Middle frontal gyrus (tissue), 1 donor: Measurements from ENCODE around the gene PAXX.

ENCODE experiments used
- DNase-seq: peaks from one replicate; pipeline ENCODE4 v3.0.0-alpha.2; 2015; ENCODE audit warnings: low spot score; ENCODE audit errors: extremely low spot score

PAXX gene

DNA sequence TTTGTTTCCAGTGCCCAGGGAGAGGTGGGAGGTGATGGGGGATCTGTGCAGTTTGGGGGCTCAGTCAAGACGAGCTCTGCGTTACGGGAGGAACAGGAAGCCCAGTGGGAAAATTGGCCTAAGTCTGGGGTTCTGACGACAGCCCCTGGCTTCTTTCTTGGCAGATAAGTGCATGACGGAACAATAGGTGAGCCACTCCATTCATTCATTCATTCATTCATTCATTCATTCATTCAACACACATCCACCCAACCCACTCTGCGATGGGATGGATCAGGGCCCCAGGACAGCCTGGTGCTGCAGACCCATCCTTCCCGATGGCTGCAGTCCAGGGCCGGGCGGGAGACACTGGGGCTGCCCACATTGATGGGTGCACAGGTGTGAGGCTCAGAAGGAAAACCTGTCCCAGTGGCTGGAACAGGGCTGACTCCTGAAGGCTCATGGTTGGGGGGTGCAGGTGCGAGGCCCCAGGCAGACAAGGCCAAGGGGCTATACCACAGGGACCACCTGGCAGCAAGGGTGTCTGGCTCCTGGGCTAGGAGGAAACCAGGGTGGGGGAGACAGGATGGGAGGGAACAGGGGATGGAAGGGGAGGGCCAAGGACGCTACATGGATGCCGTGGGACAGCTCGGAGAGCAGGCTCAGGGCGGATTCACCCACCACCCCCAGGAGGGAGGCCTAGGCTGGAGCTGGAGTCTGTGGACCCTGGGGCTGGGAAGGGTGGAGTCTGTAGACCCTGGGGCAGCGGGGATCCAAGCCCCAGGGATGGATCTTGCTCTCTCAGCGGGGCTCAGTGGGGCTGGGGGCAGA is 11.3 kb upstream of the PAXX start:
- no peak for DNase-seq

DNA sequence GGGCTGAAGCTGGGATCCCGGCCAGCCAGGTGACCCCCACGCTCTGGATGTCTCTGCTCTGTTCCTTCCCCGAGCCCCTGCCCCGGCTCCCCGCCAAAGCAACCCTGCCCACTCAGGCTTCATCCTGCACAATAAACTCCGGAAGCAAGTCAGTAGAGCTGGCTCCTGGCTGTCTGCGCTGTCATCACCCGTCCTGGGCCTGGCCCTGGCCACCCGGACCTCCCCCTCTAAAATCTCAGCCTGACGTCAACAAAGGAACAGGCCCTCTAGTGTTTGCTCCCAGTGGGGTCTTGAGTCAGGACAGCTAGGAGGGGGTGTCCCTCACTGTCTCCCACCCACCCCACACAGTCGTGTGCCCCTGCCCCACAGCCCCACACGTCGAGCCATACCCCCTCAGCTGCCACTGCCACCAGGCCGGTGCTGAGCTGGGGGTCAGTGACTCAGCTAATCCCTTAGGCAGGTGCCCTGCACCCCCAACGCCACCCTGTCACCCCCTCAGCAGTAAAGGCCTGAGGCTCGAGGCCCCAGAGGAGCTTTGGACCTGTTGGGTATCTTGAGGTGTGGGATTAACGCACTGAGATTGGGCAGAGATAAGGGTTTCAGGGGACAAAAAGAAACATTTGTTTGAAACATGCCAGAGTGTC is 10.5 kb upstream of the PAXX start:
- DNase-seq = no peak

DNA sequence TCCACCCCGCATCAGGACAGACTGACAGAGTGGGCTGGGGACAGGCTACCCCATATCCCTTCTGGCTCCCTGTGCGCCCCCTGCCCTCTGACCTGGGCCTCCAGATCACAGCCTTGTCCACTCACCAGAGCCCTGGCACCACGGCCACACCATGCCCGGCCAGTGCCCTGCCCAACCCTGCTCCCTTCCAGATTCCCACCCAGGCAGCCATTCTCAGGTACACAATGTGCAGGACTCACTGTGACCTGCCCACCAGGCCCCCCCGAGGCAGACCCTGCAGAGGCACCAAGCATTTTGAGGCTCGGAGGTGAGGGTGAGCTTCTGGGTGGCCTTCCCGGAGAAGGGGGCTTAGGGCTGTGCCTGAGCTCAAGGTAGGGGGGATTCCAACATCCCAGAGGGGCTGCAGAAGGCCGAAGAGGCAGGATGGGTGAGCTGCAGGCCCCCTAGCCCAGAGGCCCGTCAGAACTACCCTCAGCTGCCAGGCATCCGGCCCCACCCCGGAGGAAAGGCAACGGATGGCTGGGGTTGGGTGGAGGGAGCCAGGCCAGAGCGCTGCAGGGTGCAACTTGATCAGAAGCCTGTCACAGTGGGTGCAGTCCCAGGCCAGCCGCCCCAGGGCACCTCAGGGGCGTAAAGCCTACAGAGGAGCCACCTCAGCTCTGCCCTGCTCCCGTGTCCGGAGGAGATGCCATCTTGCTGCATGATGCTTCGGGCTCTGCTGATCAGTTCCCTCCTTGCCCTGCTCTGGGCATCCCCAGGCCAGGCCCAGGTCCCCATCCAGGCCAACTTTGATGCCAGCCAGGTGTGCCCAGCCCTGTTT is 9.8 kb upstream of the PAXX start, which contains the start of gene LCNL1:
Gene LCNL1 (plus strand): TSS at position 762 of the 820 bp plus-strand sequence. CDS start 594 bp downstream, outside the sequence.
- no peak for DNase-seq

DNA sequence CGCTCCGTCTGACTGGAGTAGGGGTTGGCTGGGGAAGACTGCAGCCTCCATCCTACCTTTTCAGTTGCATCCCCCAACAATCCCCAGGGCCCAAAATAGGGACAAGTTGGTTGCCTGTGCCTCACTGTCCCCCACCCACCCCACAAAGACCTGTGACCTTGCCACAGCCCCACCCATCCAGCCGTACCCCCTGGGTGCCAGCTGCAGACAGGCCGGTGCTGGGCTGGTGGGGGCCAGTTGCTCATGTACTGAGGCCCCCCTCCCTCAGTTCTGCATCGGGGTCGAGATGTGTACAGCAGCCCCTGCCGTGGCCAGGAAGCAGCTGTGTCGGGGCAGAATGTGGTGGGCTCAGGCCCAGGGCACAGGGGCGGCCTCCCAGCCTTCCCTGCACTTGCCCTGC is 9.1 kb upstream of the PAXX start:
- no peak for DNase-seq

DNA sequence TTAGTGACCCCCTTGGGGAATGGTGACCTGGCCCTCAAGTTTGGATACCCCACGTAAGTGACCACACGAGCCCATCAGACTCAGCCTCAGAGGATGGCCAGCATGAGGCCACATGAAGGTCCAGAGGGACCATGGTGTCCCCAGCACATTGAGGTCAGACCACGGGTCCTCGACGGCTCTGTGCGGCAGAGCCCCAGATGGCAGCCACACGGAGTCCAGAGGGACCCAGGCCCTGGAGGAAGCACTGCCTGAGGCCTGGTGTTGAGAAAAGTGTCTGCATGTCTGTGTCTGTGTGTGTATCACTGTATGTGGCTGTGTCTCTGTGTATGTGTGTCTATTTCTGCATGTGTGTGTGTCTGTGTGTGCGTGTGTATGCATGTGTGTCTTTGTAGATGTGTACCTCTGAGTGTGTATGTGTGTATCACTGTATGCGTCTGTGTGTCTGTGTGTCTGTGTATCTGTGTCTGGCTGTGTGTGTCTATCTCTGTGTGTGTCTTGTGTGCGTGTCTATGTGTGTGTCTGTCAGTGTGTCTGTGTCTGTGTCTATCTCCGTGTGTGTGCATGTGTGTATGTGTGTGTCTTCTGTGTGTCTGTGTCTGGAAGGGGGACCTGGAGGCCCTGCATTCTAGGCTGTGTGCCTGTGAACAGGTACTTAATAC is 8.4 kb upstream of the PAXX start:
- DNase-seq = no peak

DNA sequence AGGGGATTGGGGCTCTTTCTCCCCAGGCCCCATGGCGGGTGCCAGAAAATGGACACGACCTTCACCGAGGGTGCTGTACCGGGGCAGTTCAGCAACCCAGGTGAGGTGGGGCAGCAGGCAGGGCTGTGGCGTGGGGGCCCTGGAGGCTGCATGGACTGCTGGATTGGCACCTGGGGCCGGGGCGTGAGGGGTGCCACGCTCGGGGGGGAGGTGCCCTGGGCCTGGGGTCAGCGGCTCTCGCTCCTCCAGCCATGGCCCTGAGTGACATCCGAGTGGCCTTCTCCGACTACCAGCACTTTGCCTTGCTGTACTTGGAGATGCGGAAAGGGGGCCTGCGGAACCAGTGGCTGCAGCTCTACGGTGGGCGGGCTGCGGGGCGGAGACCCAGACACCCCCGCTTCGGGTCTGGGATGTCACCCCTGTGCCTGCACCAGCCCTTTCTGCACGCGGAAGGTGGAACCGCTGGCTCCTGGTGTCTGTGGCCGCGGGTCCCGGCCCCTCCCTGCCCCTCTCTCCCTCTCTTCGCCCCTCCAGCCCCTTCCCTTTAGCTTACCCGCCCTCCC is 7.7 kb upstream of the PAXX start:
- no peak for DNase-seq

DNA sequence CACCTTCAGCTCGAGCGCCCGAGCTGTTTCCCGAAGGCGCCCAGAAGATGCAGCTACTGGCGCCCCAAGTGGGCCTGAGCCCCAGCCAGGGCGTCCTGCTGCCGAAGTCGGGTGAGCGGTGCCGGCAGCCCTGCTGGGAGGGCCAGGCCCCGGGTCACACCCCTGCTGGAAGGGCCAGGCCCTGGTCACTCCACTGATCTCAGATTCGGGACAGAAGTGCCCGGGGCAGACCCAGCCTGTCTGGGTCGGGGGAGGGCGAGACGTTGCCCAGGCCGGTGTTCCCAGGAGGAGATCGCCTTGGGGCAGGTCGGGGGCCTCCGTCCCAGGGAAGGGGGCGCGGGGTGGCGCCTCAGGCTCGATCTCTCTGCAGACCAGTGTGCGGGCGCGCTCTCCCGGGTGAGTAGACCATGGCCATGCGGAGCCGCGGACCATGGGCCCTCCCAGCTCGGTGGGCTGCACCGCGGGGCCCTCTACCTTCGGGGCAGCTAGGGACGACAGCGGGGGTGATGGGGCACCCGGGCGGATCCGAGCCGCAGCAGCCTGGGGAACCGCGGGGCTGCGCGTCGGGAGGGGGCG is 7.1 kb upstream of the PAXX start:
- no peak for DNase-seq

DNA sequence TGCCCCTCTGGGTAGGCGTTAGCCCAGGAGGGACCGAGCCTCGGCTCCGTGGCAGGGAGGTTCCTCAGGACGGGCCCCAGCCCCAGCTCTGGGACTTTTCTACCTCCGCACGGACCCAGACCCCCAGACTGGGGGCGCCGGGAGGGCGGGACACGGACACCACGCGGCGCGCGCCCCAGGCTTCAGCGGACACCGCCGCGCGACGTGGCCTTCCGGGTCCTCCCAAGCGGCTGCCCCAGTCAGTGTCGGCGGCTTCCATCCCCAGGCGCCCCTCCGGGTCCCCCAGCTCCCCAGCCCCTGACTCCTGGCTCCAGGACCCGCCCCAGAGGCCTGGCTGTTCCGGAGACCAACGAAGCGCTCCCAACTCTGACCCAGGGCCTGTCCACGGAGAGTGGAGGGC is 6.4 kb upstream of the PAXX start:
- DNase-seq = no peak

DNA sequence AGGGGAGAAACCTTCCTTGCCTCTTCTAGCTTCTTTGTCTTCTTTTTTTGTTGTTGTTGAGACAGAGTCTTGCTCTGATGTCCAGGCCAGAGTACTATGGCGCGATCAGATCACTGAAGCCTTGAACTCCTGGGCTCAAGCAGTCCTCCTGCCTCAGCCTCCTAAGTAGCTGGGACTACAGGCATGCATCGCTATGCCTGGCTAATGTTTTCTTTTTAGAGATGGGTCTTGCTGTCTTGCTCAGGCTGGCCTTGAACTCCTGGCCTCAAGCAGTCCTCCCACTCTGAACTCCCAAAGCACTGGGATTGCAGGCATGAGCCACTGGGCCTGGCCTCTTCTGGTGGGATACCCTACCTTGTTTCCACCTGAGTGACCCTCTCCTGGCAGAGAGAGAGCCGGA is 3.4 kb upstream of the PAXX start:
- DNase-seq = no peak

DNA sequence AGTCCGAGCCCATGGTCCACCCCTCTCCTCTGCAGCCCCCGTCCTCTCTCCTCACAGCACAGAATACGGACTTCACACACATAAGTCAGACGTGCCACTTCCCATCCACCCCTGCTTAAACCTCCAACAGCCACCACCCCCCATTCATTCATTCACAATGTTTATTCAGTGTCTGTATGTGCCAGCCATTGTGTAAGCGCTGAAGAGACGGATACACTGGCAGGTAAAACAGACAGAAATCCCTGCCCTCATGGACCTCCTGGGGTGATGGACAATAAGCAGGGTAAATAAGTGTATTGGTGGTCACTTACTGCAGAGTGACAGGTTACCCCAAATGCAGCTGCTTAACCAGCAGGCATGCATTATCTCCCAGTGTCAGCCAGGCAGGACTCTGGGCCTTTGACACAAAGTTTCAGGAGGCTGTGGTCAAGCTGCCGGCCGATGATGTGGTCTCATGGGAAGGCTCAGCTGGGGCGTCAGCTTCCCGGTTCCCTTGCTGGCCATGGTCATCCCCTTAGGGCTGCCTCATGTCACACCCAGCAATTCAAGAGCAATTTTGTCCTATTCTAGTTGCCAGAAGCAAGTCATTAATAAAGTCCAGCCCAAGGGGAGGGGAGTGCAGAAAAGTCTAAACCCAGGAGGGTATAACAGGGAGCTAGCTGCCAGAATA is 1.8 kb upstream of the PAXX start:
- DNase-seq = no peak

DNA sequence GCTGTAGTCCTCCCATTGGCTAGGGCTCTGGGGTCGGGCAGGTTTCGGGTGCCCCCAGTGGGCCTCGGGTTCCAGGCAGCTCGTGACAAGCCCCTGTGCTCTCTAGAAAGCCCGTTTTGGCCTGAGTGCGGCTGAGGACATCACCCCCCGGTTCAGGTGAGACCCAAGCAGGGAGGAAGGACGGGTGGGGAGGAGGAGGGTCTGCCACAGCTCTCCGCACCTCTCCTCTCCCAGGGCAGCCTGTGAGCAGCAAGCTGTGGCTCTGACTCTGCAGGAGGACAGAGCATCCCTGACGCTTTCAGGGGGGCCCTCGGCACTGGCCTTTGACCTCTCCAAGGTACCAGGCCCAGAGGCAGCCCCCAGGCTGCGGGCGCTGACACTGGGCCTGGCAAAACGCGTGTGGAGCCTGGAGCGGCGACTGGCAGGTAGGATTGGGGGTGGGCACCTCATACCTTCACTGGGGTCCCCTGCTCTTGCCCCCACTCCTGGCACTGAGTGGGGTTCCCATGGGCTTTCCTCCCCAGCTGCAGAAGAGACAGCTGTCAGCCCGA is 672 bp downstream of the PAXX start:
- DNase-seq = no peak

DNA sequence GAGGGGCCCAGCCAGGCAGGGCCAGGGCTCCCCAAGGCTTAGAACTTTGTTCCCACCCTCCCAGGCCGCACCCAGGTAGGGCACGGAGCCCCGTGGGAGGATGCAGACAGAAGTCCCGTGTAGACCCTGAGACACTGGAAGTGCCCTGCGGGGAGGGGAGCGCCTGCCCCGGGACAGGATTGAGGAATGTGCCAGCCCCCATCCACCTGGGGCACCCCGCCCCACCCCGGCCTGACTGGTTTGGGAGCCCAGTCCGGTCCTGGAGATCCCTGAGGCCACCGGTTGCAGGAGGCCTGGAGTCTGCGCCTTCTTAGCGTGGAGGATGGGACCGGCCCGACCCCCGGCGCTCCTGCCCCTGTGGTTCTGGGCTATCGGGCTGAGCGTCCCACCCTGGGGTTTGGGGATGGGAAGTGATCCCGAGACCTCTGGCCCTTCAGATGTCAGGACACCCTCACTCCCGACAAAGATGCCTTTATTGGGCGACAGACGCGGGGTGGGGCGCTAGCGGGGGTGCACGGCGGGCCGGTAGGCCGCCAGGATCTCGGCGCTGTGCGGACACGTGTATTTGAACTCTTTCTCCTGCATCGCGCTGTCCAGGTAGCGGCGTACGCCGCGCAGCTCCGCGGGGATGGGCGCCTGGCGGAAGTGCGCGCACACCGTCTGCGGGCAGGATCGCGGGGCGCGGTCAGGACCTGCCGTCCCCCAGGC is 2.1 kb downstream of the PAXX start:
- no peak for DNase-seq

DNA sequence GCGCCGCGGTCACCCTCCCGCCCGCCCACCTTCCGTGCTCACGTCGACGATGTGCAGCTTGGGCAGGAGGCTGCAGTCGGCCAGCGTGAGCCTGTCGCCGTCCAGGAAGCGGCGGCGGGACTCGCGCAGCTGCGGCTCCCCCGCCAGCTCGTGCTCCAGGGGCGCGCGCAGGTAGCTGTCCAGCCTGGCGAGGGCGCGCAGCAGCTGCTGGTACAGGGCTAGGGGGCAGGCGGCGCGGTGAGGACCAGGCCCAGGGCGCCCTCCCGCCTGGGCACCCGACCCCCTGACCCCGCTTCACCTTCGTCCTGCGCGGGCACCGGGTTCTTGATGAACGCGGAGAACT is 2.6 kb downstream of the PAXX start:
- DNase-seq = no peak

DNA sequence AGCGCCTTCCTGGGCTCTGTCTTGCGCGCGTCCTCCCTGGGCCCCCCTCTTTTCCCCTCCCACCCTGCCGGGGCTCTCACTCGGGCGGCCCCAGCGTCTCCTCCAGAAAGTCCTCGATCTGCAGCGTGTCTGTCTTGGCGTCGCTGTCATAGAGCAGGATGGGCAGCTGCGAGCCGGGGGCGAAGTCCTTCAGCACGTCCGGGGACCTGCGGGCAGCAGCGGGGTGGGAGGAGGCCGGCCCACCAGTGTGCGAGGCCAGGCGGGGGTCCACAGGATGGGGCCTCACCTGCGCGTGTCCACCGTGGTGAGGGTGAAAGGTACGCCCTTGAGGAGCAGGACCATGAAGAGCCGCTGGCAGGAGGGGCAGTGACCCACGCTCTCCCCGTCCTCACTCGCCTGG is 3.1 kb downstream of the PAXX start:
- DNase-seq = no peak

DNA sequence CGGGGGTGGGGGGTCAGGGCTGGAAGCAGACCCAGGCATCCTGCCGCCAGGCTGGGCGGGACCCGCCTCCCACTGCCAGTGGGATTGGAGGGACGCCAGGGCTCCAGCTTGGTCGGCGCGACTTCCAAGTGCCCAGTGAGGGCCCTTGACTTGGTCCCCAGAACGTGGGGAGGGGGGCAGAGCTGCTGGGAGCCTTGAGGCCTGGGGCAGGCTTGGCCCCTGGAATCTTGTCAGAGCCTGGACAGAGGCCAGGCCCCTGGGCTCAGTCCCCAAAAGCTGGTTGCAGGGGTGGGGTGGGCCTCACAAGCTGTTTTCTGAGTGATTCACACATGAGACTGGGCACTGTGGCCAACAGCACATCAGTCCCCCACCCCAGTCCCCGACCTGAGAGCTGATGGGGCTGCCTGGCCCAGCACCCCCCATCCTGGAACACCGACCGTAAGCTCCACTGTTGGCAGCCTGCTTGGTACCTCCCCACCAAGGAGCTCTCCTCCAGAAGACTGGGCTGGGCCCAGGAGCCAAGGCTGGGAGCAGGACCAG is 3.6 kb downstream of the PAXX start:
- DNase-seq = no peak

DNA sequence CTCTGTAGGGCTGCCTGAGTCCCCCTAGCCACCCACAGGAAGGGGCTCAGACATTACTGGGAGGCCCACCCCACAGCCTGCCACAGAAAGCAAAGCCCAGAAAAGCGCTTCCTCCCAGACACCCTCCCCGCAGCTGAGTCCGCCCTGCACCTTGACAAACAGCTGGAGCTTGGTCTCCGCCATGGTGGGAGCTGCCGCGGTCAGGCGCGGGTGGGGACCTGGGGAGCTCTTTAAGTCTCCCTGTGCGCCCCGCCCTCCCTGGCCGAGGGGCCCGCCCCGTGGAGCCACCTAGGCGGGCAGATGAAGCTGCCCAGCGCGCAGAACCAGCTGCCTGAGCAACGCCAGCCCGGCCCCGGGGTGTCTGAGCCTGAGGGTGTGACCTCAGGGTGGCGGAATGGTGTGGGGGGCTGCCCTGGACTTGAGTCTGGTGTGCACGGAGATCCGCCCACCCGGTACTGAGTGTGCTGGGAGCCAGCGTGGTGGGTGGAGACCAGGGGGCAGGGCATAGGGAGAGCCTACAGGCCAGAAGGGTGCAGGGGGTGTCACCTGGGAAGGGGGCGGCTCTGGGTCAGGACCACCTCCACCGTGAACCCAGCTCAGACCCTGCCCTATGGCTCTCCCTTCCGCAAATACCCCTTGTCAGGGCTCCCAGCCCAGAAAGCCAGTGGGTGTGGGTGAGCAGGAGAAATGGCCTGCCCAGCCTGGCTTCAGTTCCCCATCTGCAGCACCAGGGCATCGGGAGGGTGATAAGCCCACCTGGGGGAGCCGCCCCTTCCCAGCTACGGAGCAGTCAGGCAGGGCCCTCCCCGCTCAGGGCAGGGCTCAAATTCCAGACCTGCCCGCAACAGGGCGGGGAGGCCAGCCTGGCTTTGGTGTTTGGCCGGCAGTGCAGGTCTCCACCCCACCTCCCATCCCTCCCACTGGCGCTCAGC is 4.4 kb downstream of the PAXX start, which contains the start of gene CLIC3:
Gene CLIC3 (minus strand): TSS at position 208 of the 932 bp plus-strand sequence. CDS start 25 bp downstream, at position 183.
- DNase-seq = no peak

DNA sequence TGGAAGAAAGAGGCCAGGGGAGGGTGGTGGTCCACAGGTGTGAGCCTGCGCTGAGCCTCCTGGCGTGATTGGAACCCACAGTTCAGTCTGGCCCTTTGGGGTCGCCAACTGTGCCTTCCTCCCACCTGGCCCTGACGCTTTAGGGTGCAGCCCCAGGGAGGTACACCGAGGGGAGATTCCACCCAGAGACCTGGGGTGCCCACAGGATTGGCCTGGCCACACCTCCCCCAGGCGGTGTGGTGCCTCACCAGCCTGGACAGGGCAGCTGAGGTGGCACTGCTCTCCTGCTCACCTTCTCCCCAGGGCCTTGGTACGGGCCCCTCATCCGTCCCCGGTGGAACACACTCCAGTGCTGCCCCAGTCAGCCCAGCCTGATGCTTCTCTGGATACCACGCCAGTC is 5.1 kb downstream of the PAXX start:
- DNase-seq = no peak

DNA sequence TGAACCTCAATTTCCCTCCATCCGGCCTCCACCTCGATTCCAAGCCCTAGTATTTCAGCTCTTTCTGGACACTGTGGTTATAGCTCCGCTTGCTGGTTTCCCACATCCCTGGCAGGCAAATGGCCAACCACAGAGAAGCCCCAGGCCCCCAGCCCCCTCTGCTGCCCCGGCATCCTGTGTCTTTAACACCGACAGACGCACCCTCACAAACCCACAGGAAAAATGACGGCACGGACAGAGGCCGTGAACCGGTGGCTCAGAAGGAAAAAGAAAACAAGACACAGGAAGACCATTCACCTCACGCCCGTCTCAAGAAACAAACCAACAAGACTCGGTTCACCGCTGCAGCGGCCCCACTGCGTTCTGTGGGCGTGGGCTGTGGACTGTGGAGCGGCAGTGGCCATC is 5.6 kb downstream of the PAXX start:
- no peak for DNase-seq
